IgD-negative memory B cell (primary cell): Measurements from ENCODE around the gene ATP6V1D. TPM values are rescaled to one million over a fixed set of nuclear protein-coding genes. Genes with fewer than 3 reads are reported as not detected.
"Not testable (repeated sequence)": the region's sequence is repeated elsewhere in the genome, so short reads cannot be mapped to it uniquely, and the experiment has no call there.

Source experiments
- H3K27ac Mint-ChIP-seq, 3 donors: one replicate each; pipeline ENCODE4 v1.8.0; 2020 to 2022; ENCODE audit warnings: mild to moderate bottlenecking in 3 of 3, mixed read lengths in 3 of 3, moderate library complexity in 1 of 3
- H3K27me3 Mint-ChIP-seq: one replicate; pipeline ENCODE4 v1.8.0; 2021; ENCODE audit warnings: mixed read lengths
- H3K36me3 Mint-ChIP-seq: one replicate; pipeline ENCODE4 v1.8.0; 2020; ENCODE audit warnings: mild to moderate bottlenecking, mixed read lengths
- H3K4me1 Mint-ChIP-seq, 3 donors: one replicate each; pipeline ENCODE4 v1.8.0; 2020 to 2022; ENCODE audit warnings: mixed read lengths in 3 of 3, mild to moderate bottlenecking in 1 of 3
- H3K4me3 Mint-ChIP-seq, 4 donors: one replicate each; pipeline ENCODE4 v1.8.0; 2020 to 2022; ENCODE audit warnings: mild to moderate bottlenecking in 4 of 4, mixed read lengths in 4 of 4, moderate library complexity in 3 of 4
- H3K9me3 Mint-ChIP-seq, 3 donors: one replicate each; pipeline ENCODE4 v1.8.0; 2020 to 2021; ENCODE audit warnings: mixed read lengths in 3 of 3, mild to moderate bottlenecking in 1 of 3
- polyA plus RNA-seq: library from polyadenylated mRNA; unstranded; fragments of 300-500 nt; fragmentation: Illumina TruSeq; gene quantifications from one replicate; pipeline ENCODE4 v1.2.3, GENCODE V29; 2021

Gene ATP6V1D
- 38.1 TPM for polyA plus RNA-seq

- H3K36me3 Mint-ChIP-seq, result peaks cover 5% of the 10 kb centered on the region
- H3K9me3 Mint-ChIP-seq, result no peaks in the 10 kb centered on the region
- H3K4me1 Mint-ChIP-seq, result peaks cover 34 to 52% (median 35%) of the 10 kb centered on the region in 3 donors
- H3K27me3 Mint-ChIP-seq, result no peaks in the 10 kb centered on the region
- H3K27ac Mint-ChIP-seq, result peak within 1 kb of the TSS; percentile 96 to 98 (median 98)
- peak within 1 kb of the TSS; percentile 93 to 99 (median 98) for H3K4me3 Mint-ChIP-seq
Measured at GRCh38 chr14:67359775-67360469, at the start of gene ATP6V1D, which contains the start of gene EIF2S1. ATP6V1D (minus strand) TSS chr14:67359804; CDS start chr14:67359698, 106 bp downstream. EIF2S1 (plus strand) TSS chr14:67360328; CDS start chr14:67364768, 4,440 bp downstream.

DNA sequence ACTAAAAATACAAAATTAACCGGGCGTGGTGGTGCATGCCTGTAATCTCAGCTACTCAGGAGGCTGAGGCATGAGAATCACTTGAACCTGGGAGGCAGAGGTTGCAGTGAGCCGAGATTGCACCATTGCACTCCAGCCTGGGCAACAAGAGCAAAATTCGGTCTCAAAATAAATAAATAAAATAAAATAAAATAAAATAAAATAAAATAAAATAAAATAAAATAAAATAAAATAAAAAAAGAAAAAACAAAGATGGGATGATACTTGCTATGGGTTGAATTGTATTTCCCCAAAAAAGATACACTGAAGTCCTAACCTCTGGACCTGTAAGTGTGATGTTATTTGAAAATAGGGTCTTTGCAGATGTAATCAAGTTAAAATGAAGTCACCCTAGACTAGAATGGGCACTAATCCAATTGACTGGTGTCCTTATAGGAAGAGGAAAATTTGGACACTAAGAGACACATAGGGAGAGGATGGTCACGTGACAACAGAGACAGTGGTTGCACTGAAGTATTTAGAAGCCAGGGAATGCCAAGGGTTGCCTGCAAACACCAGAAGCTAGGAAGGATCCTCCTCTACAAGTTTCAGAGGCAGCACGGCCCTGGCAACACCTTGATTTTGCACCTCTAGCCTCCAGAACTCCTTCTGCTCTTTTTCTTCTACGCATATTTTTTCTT, 48.7 kb upstream of the ATP6V1D start:
- H3K27ac Mint-ChIP-seq, H3K4me3 Mint-ChIP-seq, H3K9me3 Mint-ChIP-seq, H3K4me1 Mint-ChIP-seq, H3K36me3 Mint-ChIP-seq: not testable (repeated sequence)
- peaks cover 19% of the 10 kb centered on the region for H3K27me3 Mint-ChIP-seq

DNA sequence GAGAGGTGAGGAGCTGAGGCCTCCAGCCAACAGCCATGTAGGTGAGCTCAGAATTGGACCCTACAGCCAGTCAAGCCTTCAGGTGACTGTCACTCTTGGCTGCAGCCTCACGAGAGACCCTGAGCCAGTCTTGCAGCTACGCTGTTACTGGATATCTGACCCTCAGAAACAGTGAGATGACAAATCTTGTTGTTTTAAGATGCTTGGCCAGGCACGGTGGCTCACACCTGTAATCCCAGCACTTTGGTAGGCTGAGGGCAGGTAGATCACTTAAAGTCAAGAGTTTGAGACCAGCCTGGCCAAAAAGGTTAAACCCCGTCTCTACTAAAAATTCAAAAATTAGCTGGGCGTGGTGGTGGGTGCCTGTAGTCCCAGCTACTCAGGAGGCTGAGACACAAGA, 46.2 kb upstream of the ATP6V1D start:
- Mint-ChIP-seq H3K27me3 (peaks cover 8% of the 10 kb centered on the region), H3K36me3 (no peaks in the 10 kb centered on the region), H3K9me3 (peaks cover 0 to 5% (median 0%) of the 10 kb centered on the region in 3 donors), H3K27ac (no peak overlapping the region), H3K4me1 (no peaks in the 10 kb centered on the region), H3K4me3 (no peak overlapping the region)

GRCh38 chr14:67400434-67400833, 40.8 kb upstream of the ATP6V1D start:
- Mint-ChIP-seq H3K4me3 (no peak overlapping the region), H3K4me1 (no peaks in the 10 kb centered on the region), H3K27me3 (peaks cover 8% of the 10 kb centered on the region), H3K36me3 (peaks cover 1% of the 10 kb centered on the region), H3K9me3 (peaks cover 0 to 5% (median 1%) of the 10 kb centered on the region in 3 donors), H3K27ac (no peak overlapping the region)

- H3K27ac Mint-ChIP-seq, result no peak overlapping the region
- peaks cover 8% of the 10 kb centered on the region for H3K27me3 Mint-ChIP-seq
- H3K4me3 Mint-ChIP-seq, result no peak overlapping the region
- peaks cover 1% of the 10 kb centered on the region for H3K36me3 Mint-ChIP-seq
- H3K4me1 Mint-ChIP-seq, result no peaks in the 10 kb centered on the region
- H3K9me3 Mint-ChIP-seq, result peaks cover 0 to 1% (median under 1%) of the 10 kb centered on the region in 3 donors
Measured at GRCh38 chr14:67397536-67397935, 37.9 kb upstream of the ATP6V1D start.

DNA sequence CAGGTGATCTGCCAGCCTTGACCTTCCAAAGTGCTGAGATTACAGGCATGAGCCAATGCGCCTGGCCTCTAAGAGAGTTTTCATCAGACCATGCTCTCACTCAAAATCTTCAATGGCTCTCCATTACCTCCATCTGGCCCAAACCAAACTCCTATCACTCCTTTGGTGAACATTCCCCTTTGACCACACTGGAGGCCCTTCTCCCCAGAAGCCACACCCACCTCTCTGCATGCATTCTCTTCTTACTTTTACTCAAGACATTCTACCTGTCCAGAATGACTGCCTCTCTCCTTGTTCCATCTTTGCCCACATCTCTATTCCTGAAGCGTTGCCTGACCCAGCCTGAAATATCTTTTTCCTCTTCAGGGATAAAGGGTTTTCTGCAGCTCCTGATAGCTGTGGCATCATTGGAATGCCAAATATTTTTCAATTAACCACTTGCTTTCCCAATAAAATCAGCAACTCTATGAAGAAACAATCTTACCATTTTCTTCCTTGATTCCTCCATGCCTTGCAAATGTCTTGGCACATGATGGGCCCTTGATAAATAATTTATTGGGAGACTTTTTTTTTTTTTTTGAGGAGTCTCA, 36.9 kb upstream of the ATP6V1D start:
- peaks cover 1% of the 10 kb centered on the region for H3K36me3 Mint-ChIP-seq
- peak overlapping the region in 1 of 4 donors; percentile 73 for H3K4me3 Mint-ChIP-seq

DNA sequence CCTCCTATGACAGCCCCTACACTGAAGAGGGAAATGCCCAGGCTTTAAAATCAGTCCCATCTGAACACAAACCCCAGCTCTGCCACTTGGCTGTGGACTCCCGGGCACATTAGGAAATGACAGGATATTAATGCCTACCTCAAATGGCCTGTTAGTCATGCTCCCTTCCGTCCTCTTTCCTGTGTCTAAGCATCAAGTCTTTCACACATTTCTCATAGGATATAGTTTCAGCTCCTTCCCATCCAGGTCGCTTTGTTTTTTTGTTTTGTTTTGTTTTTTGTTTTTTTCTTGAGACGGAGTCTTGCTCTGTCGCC, 36.2 kb upstream of the ATP6V1D start:
- Mint-ChIP-seq H3K4me1 (no peaks in the 10 kb centered on the region), H3K36me3 (peaks cover 1% of the 10 kb centered on the region), H3K4me3 (no peak overlapping the region), H3K27me3 (peaks cover 8% of the 10 kb centered on the region), H3K9me3 (peaks cover 0 to 1% (median 0%) of the 10 kb centered on the region in 3 donors), H3K27ac (peak overlapping the region in 1 of 3 donors; percentile 2)

More for the DNA sequence above, 36.9 kb upstream of the ATP6V1D start:
- Mint-ChIP-seq H3K4me1 (no peaks in the 10 kb centered on the region), H3K9me3 (peaks cover 0 to 1% (median 0%) of the 10 kb centered on the region in 3 donors), H3K27me3 (peaks cover 8% of the 10 kb centered on the region), H3K27ac (peak overlapping the region in 1 of 3 donors; percentile 43)

DNA sequence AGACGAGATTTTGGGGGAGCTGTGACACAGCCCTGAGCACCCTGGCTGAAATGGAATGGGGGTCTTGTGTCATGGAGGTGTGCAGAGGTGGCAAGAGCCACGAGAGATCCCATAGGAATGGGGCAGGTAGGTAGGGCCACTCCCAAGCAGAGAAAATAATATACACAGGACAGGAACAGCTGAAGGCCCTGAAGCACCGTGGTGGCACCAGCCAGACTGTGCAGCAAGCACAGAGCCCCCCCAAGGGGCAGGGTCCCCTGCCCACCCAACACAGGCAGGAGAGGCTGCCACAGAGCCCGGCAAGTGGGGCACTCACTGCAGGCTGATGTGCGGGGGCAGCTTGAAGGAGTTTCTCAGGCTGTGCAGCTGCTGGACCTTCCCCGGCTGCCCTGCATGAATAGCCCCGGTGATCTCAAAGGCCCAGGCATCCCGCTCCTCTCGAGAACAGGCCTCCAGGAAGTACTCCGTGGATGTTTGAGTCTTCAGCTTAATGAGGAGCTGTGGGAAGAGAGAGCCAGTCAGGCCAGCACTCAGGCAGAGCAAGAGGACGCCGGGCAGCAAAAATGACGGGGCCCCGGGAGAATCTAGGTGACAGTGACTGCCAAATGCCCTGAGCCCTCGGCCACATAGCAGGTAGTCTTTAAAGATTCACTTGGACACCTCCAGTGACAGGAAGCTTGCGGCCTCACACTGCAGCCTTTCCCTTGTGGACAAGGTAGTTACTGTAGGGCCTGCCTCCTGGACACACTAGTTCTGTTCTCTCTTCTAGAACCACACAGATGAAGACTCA, 35.7 kb upstream of the ATP6V1D start:
- Mint-ChIP-seq H3K4me3 (no peak overlapping the region), H3K9me3 (peaks cover 0 to 1% (median 0%) of the 10 kb centered on the region in 3 donors), H3K27ac (peak overlapping the region in 1 of 3 donors; percentile 2), H3K27me3 (peaks cover 4% of the 10 kb centered on the region), H3K4me1 (no peaks in the 10 kb centered on the region), H3K36me3 (peaks cover 1% of the 10 kb centered on the region)

DNA sequence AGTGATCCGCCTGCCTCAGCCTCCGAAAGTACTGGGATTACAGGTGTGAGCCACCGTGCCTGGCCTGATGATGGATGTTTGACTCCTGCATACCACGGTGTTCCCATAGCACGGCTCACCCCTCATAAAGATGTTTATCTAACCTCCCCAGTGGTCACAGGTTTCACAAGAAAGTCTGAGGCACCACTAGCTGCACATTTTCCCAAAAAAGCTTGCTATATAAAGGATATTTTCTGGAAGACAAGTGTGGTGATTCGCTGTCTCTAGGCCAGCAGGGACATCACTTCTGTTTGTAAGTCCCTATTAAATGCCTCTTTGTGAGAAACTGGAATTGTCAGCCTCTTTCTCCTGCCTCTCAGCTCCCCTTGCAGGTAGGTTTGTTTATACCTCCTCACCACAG, 34.1 kb upstream of the ATP6V1D start:
- Mint-ChIP-seq H3K4me1 (no peaks in the 10 kb centered on the region), H3K9me3 (no peaks in the 10 kb centered on the region), H3K4me3 (no peak overlapping the region), H3K27me3 (peaks cover 3% of the 10 kb centered on the region), H3K27ac (no peak overlapping the region), H3K36me3 (peaks cover 1% of the 10 kb centered on the region)

DNA sequence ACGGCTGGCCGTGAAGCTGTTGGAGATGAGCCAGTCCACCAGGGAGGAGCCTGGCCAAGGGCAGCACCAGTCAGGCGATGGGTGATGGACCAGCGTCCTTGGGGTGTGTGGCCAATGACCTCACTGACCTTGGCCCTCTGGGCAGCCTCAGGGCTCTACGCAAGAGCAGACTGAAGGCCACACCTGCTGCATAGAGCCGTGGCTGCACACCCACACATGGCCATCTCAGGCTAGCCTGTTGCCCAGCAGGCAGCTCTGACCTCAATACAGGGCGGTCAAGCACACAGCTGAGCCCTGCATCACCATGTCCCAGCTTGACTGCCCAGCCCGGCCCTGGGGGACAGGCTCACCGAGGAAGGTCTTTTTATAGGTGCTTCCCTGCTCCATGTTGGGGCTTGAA, 33.2 kb upstream of the ATP6V1D start:
- peaks cover 1% of the 10 kb centered on the region for H3K36me3 Mint-ChIP-seq
- no peak overlapping the region for H3K27ac Mint-ChIP-seq
- no peaks in the 10 kb centered on the region for H3K9me3 Mint-ChIP-seq
- peaks cover 3% of the 10 kb centered on the region for H3K27me3 Mint-ChIP-seq
- no peaks in the 10 kb centered on the region for H3K4me1 Mint-ChIP-seq
- H3K4me3 Mint-ChIP-seq, result no peak overlapping the region

- H3K4me1 Mint-ChIP-seq, result no peaks in the 10 kb centered on the region
- no peak overlapping the region for H3K4me3 Mint-ChIP-seq
- H3K9me3 Mint-ChIP-seq, result no peaks in the 10 kb centered on the region
- H3K27ac Mint-ChIP-seq, result no peak overlapping the region
- peaks cover 1% of the 10 kb centered on the region for H3K36me3 Mint-ChIP-seq
- peaks cover 3% of the 10 kb centered on the region for H3K27me3 Mint-ChIP-seq
Measured at GRCh38 chr14:67392123-67392522, 32.5 kb upstream of the ATP6V1D start.

- Mint-ChIP-seq H3K27me3 (no peaks in the 10 kb centered on the region), H3K27ac (no peak overlapping the region), H3K4me1 (no peaks in the 10 kb centered on the region), H3K4me3 (no peak overlapping the region), H3K36me3 (peaks cover 1% of the 10 kb centered on the region), H3K9me3 (no peaks in the 10 kb centered on the region)
Measured at GRCh38 chr14:67391268-67391667, 31.7 kb upstream of the ATP6V1D start.

DNA sequence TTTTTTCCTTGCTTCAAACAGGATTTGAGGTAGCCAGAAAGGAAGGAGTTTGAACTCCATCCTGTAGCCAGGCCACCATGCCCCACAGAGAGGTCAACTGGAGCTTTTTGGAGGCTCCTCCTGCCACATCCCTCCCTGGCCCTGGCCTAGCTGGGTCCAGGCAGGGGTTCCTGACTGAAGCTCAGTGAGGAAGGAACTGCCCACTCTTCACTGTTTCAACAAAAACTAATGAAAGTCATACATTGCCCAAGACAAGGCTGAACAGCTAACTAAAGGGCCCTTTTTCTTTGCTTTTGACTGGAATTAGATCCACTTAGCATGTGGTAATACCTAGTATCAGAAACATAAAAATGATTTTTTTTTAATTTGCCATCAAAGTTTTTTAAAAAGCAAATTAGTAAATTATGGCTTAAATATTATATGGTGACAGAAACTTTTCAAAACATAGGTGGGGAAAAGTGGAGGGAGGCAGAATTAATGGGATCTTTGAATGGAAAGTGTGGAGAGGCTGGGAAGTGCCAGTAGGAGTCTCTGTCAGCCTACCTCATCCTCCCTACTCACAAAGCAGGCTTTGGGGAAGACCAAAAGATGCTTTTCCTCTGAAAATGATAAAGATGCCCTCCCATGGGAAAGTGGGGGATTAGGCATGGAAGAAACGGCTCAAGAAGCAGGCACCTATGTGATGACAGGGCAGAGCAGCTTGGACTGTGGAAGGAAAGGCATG, 30.4 kb upstream of the ATP6V1D start:
- Mint-ChIP-seq H3K4me3 (no peak overlapping the region), H3K9me3 (no peaks in the 10 kb centered on the region), H3K27ac (no peak overlapping the region), H3K4me1 (no peaks in the 10 kb centered on the region), H3K36me3 (no peaks in the 10 kb centered on the region), H3K27me3 (no peaks in the 10 kb centered on the region)

- Mint-ChIP-seq H3K27ac (no peak overlapping the region), H3K4me1 (no peaks in the 10 kb centered on the region), H3K4me3 (no peak overlapping the region), H3K36me3 (no peaks in the 10 kb centered on the region), H3K9me3 (no peaks in the 10 kb centered on the region), H3K27me3 (no peaks in the 10 kb centered on the region)
Measured at GRCh38 chr14:67389275-67389674, 29.7 kb upstream of the ATP6V1D start.
